Activated CD8-positive, alpha-beta T cell treated with anti-CD3 and anti-CD28 coated beads for 36 hours (primary cell): Measurements from ENCODE around the gene LAMB2. TPM values are rescaled to one million over a fixed set of nuclear protein-coding genes. Genes with fewer than 3 reads are reported as not detected.

Experiments used
- ATAC-seq: fragments of 200-7000 bp; cut with Tn5 transposase; one replicate; pipeline ENCODE4 v1.10.0; 2021; ENCODE audit warnings: mild to moderate bottlenecking, moderate library complexity
- CTCF ChIA-PET: fragments of 350-600 bp; sonication (Branson Sonifier 250); formaldehyde crosslinking; loops from one replicate; lab custom pipeline; 2021; ENCODE audit warnings: antibody characterized with exemption; lab: Charles Lee
- POLR2A ChIA-PET: fragments of 350-600 bp; sonication (Branson Sonifier 250); formaldehyde crosslinking; loops from one replicate; lab custom pipeline; 2021; ENCODE audit warnings: antibody characterized with exemption; lab: Charles Lee
- DNase-seq: peaks from one replicate; pipeline ENCODE4 v3.0.0-alpha.2; 2020
- H3K27ac Mint-ChIP-seq: one replicate; pipeline ENCODE4 v1.8.0; 2021; ENCODE audit warnings: mild to moderate bottlenecking, mixed read lengths
- H3K27me3 Mint-ChIP-seq: one replicate; pipeline ENCODE4 v1.8.0; 2021; ENCODE audit warnings: mixed read lengths
- H3K36me3 Mint-ChIP-seq: one replicate; pipeline ENCODE4 v1.8.0; 2021; ENCODE audit warnings: low read depth, mixed read lengths
- H3K4me1 Mint-ChIP-seq: one replicate; pipeline ENCODE4 v1.8.0; 2021; ENCODE audit warnings: low read depth, mixed read lengths
- H3K4me3 Mint-ChIP-seq: one replicate; pipeline ENCODE4 v1.8.0; 2021; ENCODE audit warnings: mild to moderate bottlenecking, moderate library complexity, mixed read lengths
- H3K9me3 Mint-ChIP-seq: one replicate; pipeline ENCODE4 v1.8.0; 2021; ENCODE audit warnings: mixed read lengths
- CTCF ChIP-seq: fragments of 200-600 bp; IDR thresholded peaks from one replicate; pipeline ENCODE4 v1.8.0; 2022; ENCODE audit warnings: antibody characterized with exemption, mild to moderate bottlenecking
- intact Hi-C: fragments of 100-400 bp; cut with micrococcal nuclease; formaldehyde crosslinking; loops from one replicate; pipeline ENCODE4 v1.10.0; 2022
- total RNA-seq, 2 experiments: library from RNA; stranded (reverse); gene quantifications; one replicate each; pipeline ENCODE4 v1.2.3, GENCODE V29; 2021

Gene LAMB2
- total RNA-seq = not detected

- POLR2A ChIA-PET = interaction anchor here (1.5 to 1.7 kb wide), 3 partner anchors 8 to 32 kb away, joined by 4 to 9 read pairs (median 6); partner anchors contain the start of gene USP19
- ATAC-seq (no peak), DNase-seq (peak; percentile 6)
- Mint-ChIP-seq H3K4me1 (no peaks in the 10 kb centered on the region), H3K27me3 (peaks cover 2% of the 10 kb centered on the region), H3K36me3 (no peaks in the 10 kb centered on the region), H3K27ac (no peak within 1 kb of the TSS), H3K4me3 (no peak within 1 kb of the TSS), H3K9me3 (no peaks in the 10 kb centered on the region)
- no peak for TF ChIP-seq CTCF
- intact Hi-C loops = no loop called here
- CTCF ChIA-PET = interaction anchor here (1.3 to 1.6 kb wide), 2 partner anchors 38 kb away, joined by 3 to 4 read pairs; no protein-coding TSS in a partner anchor
Observed at GRCh38 chr3:49132437-49133225, at the start of gene LAMB2. LAMB2 (minus strand) TSS chr3:49133050; CDS start chr3:49132867, 183 bp downstream.

- Mint-ChIP-seq H3K27me3 (peaks cover 7% of the 10 kb centered on the region), H3K4me1 (no peaks in the 10 kb centered on the region), H3K4me3 (peak overlapping the region; percentile 44), H3K9me3 (no peaks in the 10 kb centered on the region), H3K36me3 (no peaks in the 10 kb centered on the region), H3K27ac (no peak overlapping the region)
- DNase-seq (no peak), ATAC-seq (no peak)
- POLR2A ChIA-PET = no interaction called here
- intact Hi-C loops = no loop called here
- TF ChIP-seq CTCF = no peak
- CTCF ChIA-PET = interaction anchor here (2.4 kb wide), 1 partner anchor 11 kb away, joined by 15 read pairs; the partner anchor contains the start of gene KLHDC8B
Observed at GRCh38 chr3:49181351-49181750, 48.5 kb upstream of the LAMB2 start.

- CTCF ChIA-PET = interaction anchor here (1.5 to 2.4 kb wide), 2 partner anchors 9 to 22 kb away, joined by 3 to 15 read pairs; partner anchors contain the start of gene KLHDC8B
- TF ChIP-seq CTCF = no peak
- POLR2A ChIA-PET = interaction anchor here (1.1 kb wide), 1 partner anchor 284 kb away, joined by 3 read pairs; no protein-coding TSS in a partner anchor
- DNase-seq (no peak), ATAC-seq (no peak)
- H3K4me3 Mint-ChIP-seq = no peak overlapping the region
- no peaks in the 10 kb centered on the region for H3K4me1 Mint-ChIP-seq
- H3K27ac Mint-ChIP-seq = no peak overlapping the region
- no peaks in the 10 kb centered on the region for H3K36me3 Mint-ChIP-seq
- H3K9me3 Mint-ChIP-seq = no peaks in the 10 kb centered on the region
- peaks cover 7% of the 10 kb centered on the region for H3K27me3 Mint-ChIP-seq
- intact Hi-C loops = no loop called here
Observed at GRCh38 chr3:49180116-49180515, 47.3 kb upstream of the LAMB2 start.

GRCh38 chr3:49177073-49177472, 44.2 kb upstream of the LAMB2 start:
- DNase-seq (no peak), ATAC-seq (no peak)
- Mint-ChIP-seq H3K4me1 (peaks cover 2% of the 10 kb centered on the region), H3K4me3 (no peak overlapping the region), H3K9me3 (no peaks in the 10 kb centered on the region), H3K27ac (no peak overlapping the region), H3K36me3 (no peaks in the 10 kb centered on the region), H3K27me3 (peaks cover 7% of the 10 kb centered on the region)
- POLR2A ChIA-PET = interaction anchor here (0.5 to 1.0 kb wide), 2 partner anchors 162 to 564 kb away, joined by 3 read pairs; partner anchors contain the start of gene USP4
- CTCF ChIA-PET = no interaction called here
- intact Hi-C loops = no loop called here
- TF ChIP-seq CTCF = no peak

GRCh38 chr3:49175530-49175929, 42.7 kb upstream of the LAMB2 start:
- ChIA-PET POLR2A (no interaction called here), CTCF (interaction anchor here (1.1 kb wide), 1 partner anchor 274 kb away, joined by 3 read pairs; no protein-coding TSS in a partner anchor)
- Mint-ChIP-seq H3K9me3 (no peaks in the 10 kb centered on the region), H3K27me3 (peaks cover 7% of the 10 kb centered on the region), H3K4me1 (peaks cover 10% of the 10 kb centered on the region), H3K4me3 (no peak overlapping the region), H3K36me3 (no peaks in the 10 kb centered on the region), H3K27ac (no peak overlapping the region)
- intact Hi-C loops = no loop called here
- DNase-seq = no peak
- TF ChIP-seq CTCF = no peak
- ATAC-seq = no peak
